Activated CD4-positive, alpha-beta T cell treated with anti-CD3 and anti-CD28 coated beads, Interleukin-2, amount 10 ng/mL, durations not matched to agents 7 days and 5 days (primary cell): Measurements from ENCODE around the gene VKORC1L1. TPM values are rescaled to one million over a fixed set of nuclear protein-coding genes. Genes with fewer than 3 reads are reported as not detected.
"Not testable (repeated sequence)": the region's sequence is repeated elsewhere in the genome, so short reads cannot be mapped to it uniquely, and the experiment has no call there.

Experiments
- CTCF ChIA-PET: fragments of 350-600 bp; sonication (Branson Sonifier 250); formaldehyde crosslinking; loops from one replicate; lab custom pipeline; 2021; ENCODE audit warnings: antibody characterized with exemption; lab: Charles Lee
- POLR2A ChIA-PET: fragments of 350-600 bp; sonication (Branson Sonifier 250); formaldehyde crosslinking; loops from one replicate; lab custom pipeline; 2021; ENCODE audit warnings: antibody characterized with exemption; lab: Charles Lee
- DNase-seq: peaks from one replicate; pipeline ENCODE4 v3.0.0-alpha.2; 2020
- H3K27ac Mint-ChIP-seq: one replicate; pipeline ENCODE4 v1.8.0; 2021; ENCODE audit warnings: mild to moderate bottlenecking, moderate library complexity, mixed read lengths
- H3K27me3 Mint-ChIP-seq: one replicate; pipeline ENCODE4 v1.8.0; 2021; ENCODE audit warnings: mixed read lengths
- H3K36me3 Mint-ChIP-seq: one replicate; pipeline ENCODE4 v1.8.0; 2021; ENCODE audit warnings: low read depth, mixed read lengths
- H3K4me1 Mint-ChIP-seq: one replicate; pipeline ENCODE4 v1.8.0; 2021; ENCODE audit warnings: mixed read lengths
- H3K4me3 Mint-ChIP-seq: one replicate; pipeline ENCODE4 v1.8.0; 2021; ENCODE audit warnings: mild to moderate bottlenecking, moderate library complexity, mixed read lengths
- H3K9me3 Mint-ChIP-seq: one replicate; pipeline ENCODE4 v1.8.0; 2021; ENCODE audit warnings: mixed read lengths
- total RNA-seq, 2 experiments: library from RNA; stranded (reverse); gene quantifications; one replicate each; pipeline ENCODE4 v1.2.3, GENCODE V29; 2021

The VKORC1L1 gene
- total RNA-seq, 2 experiments from 2014 or later: 15.7 to 19.1 TPM

GRCh38 chr7:65927489-65928448, 54.9 kb downstream of the VKORC1L1 start:
- H3K27ac Mint-ChIP-seq: no peak overlapping the region
- no peaks in the 10 kb centered on the region for H3K9me3 Mint-ChIP-seq
- H3K4me1 Mint-ChIP-seq: no peaks in the 10 kb centered on the region
- ChIA-PET POLR2A (no interaction called here), CTCF (no interaction called here)
- H3K27me3 Mint-ChIP-seq: no peaks in the 10 kb centered on the region
- no peaks in the 10 kb centered on the region for H3K36me3 Mint-ChIP-seq
- DNase-seq: no peak
- no peak overlapping the region for H3K4me3 Mint-ChIP-seq

DNA sequence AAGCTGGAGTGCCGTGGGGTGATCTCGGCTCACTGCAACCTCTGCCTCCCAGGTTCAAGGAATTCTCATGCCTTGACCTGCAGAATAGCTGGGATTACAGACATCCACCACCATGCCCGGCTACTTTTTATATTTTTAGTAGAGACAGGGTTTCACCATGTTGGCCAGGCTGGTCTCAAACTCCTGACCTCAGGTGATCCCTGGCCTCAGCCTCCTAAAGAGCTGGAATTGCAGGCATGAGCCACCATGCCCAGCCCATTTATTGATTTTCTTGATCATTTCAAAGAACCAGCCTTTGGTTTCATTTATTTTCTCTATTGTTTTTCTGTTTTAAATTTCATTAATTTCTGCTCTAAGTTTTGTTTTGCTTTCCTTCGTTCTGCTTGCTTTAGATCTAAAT, 58.8 kb downstream of the VKORC1L1 start:
- ChIA-PET POLR2A (no interaction called here), CTCF (interaction anchor here (1.1 kb wide), 1 partner anchor 23 kb away, joined by 3 read pairs; no protein-coding TSS in a partner anchor)
- no peak overlapping the region for H3K27ac Mint-ChIP-seq
- no peak overlapping the region for H3K4me3 Mint-ChIP-seq
- H3K27me3 Mint-ChIP-seq: no peaks in the 10 kb centered on the region
- DNase-seq: no peak
- H3K9me3 Mint-ChIP-seq: peaks cover 6% of the 10 kb centered on the region
- peaks cover 12% of the 10 kb centered on the region for H3K36me3 Mint-ChIP-seq
- peaks cover 11% of the 10 kb centered on the region for H3K4me1 Mint-ChIP-seq

- Mint-ChIP-seq H3K9me3 (peaks cover 10% of the 10 kb centered on the region), H3K36me3 (peaks cover 19% of the 10 kb centered on the region), H3K4me1 (peaks cover 11% of the 10 kb centered on the region), H3K27me3 (no peaks in the 10 kb centered on the region), H3K27ac (no peak overlapping the region), H3K4me3 (no peak overlapping the region)
- DNase-seq: no peak
- POLR2A ChIA-PET: no interaction called here
- CTCF ChIA-PET: no interaction called here
Measured at GRCh38 chr7:65937296-65937695, 64.4 kb downstream of the VKORC1L1 start.

- Mint-ChIP-seq H3K9me3 (peaks cover 10% of the 10 kb centered on the region), H3K36me3 (peaks cover 19% of the 10 kb centered on the region), H3K4me3 (no peak overlapping the region), H3K27me3 (no peaks in the 10 kb centered on the region), H3K4me1 (peaks cover 11% of the 10 kb centered on the region), H3K27ac (no peak overlapping the region)
- ChIA-PET CTCF (no interaction called here), POLR2A (no interaction called here)
- DNase-seq: no peak
Measured at GRCh38 chr7:65938336-65938895, 65.5 kb downstream of the VKORC1L1 start.

- H3K4me3 Mint-ChIP-seq, H3K36me3 Mint-ChIP-seq, DNase-seq, CTCF ChIA-PET, POLR2A ChIA-PET, H3K9me3 Mint-ChIP-seq, H3K27ac Mint-ChIP-seq, H3K27me3 Mint-ChIP-seq, H3K4me1 Mint-ChIP-seq: not testable (repeated sequence)
Measured at GRCh38 chr7:65945787-65946186, 72.9 kb downstream of the VKORC1L1 start.

- no peak overlapping the region for H3K27ac Mint-ChIP-seq
- H3K27me3 Mint-ChIP-seq: no peaks in the 10 kb centered on the region
- H3K9me3 Mint-ChIP-seq: no peaks in the 10 kb centered on the region
- DNase-seq: peak; percentile 13
- POLR2A ChIA-PET: no interaction called here
- H3K4me3 Mint-ChIP-seq: no peak overlapping the region
- H3K4me1 Mint-ChIP-seq: peaks cover 1% of the 10 kb centered on the region
- H3K36me3 Mint-ChIP-seq: no peaks in the 10 kb centered on the region
- CTCF ChIA-PET: no interaction called here
Measured at GRCh38 chr7:65946904-65947303, 74.0 kb downstream of the VKORC1L1 start.

GRCh38 chr7:65951837-65952578, 79.1 kb downstream of the VKORC1L1 start:
- Mint-ChIP-seq H3K9me3 (no peaks in the 10 kb centered on the region), H3K27ac (no peak overlapping the region), H3K4me3 (no peak overlapping the region), H3K27me3 (no peaks in the 10 kb centered on the region), H3K4me1 (no peaks in the 10 kb centered on the region), H3K36me3 (peaks cover 5% of the 10 kb centered on the region)
- ChIA-PET POLR2A (interaction anchor here (0.5 kb wide), 1 partner anchor 805 kb away, joined by 3 read pairs; no protein-coding TSS in a partner anchor), CTCF (interaction anchor here (0.5 to 0.9 kb wide), 4 partner anchors 10 to 35 kb away, joined by 3 to 5 read pairs (median 3); no protein-coding TSS in a partner anchor)
- DNase-seq: no peak

GRCh38 chr7:65953001-65953720, 80.3 kb downstream of the VKORC1L1 start:
- Mint-ChIP-seq H3K4me1 (no peaks in the 10 kb centered on the region), H3K27me3 (no peaks in the 10 kb centered on the region), H3K27ac (no peak overlapping the region), H3K4me3 (no peak overlapping the region), H3K36me3 (peaks cover 6% of the 10 kb centered on the region), H3K9me3 (no peaks in the 10 kb centered on the region)
- ChIA-PET CTCF (no interaction called here), POLR2A (no interaction called here)
- no peak for DNase-seq

GRCh38 chr7:65953890-65954450, 81.1 kb downstream of the VKORC1L1 start:
- DNase-seq: no peak
- Mint-ChIP-seq H3K9me3 (no peaks in the 10 kb centered on the region), H3K27ac (no peak overlapping the region), H3K4me3 (no peak overlapping the region), H3K36me3 (peaks cover 10% of the 10 kb centered on the region), H3K27me3 (no peaks in the 10 kb centered on the region), H3K4me1 (no peaks in the 10 kb centered on the region)
- CTCF ChIA-PET: no interaction called here
- POLR2A ChIA-PET: no interaction called here

- peaks cover 26% of the 10 kb centered on the region for H3K36me3 Mint-ChIP-seq
- CTCF ChIA-PET: no interaction called here
- no peak for DNase-seq
- no peak overlapping the region for H3K4me3 Mint-ChIP-seq
- no peaks in the 10 kb centered on the region for H3K4me1 Mint-ChIP-seq
- POLR2A ChIA-PET: no interaction called here
- H3K9me3 Mint-ChIP-seq: no peaks in the 10 kb centered on the region
- no peaks in the 10 kb centered on the region for H3K27me3 Mint-ChIP-seq
- no peak overlapping the region for H3K27ac Mint-ChIP-seq
Measured at GRCh38 chr7:65955718-65956117, 82.8 kb downstream of the VKORC1L1 start.

DNA sequence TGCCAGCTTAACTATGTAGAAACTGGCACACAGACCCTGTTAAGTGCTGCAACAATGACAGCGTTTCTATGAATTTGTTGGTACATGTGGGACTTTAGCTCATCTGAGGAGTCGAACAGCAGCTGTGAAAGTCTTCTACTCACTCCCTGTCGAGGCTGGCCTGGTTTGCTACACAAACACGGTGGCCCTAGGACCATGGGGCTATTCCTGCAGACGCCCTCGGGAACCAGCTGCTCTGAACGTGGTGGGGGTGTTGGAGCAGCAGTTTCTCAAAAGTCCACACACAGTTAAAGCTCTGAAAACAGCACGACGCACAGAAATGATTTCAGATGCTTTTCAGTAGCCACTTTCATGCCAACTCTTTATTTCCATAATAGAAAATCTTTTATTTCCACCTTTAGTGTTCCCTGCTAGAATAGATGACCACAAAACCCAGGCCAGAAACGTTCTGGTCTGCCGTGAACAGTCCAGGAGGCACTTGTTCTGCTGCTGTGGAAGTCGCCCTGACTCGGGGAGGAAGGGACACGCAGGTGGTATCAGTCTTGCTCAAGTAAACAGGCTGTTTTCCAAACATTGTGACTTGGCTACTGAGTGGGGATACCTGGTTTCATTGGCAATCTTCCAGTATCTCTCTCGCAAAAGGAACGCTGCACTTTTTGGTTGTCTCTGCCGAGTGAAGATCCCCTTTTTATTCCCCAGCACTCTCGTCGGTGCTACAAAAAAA, 87.6 kb downstream of the VKORC1L1 start:
- H3K4me3 Mint-ChIP-seq: no peak overlapping the region
- no peaks in the 10 kb centered on the region for H3K9me3 Mint-ChIP-seq
- H3K27me3 Mint-ChIP-seq: no peaks in the 10 kb centered on the region
- no peaks in the 10 kb centered on the region for H3K4me1 Mint-ChIP-seq
- peaks cover 38% of the 10 kb centered on the region for H3K36me3 Mint-ChIP-seq
- no peak for DNase-seq
- CTCF ChIA-PET: interaction anchor here (0.7 kb wide), 1 partner anchor 40 kb away, joined by 3 read pairs; no protein-coding TSS in a partner anchor
- POLR2A ChIA-PET: no interaction called here
- no peak overlapping the region for H3K27ac Mint-ChIP-seq
